NCI-H446 treated with DMSO at 0.1 percent for 48 hours (cell line): ENCODE data around the gene FAM13A.
A peak's percentile ranks its signal among the peaks of the same experiment; 100 is the strongest.

Experiments
- DNase-seq: peaks from one replicate; lab custom pipeline; 2025; lab: John Stamatoyannopoulos, UW

FAM13A gene

GRCh38 chr4:88745581-88746163 lies 311.3 kb downstream of the FAM13A start:
- DNase-seq: peak; percentile 30

GRCh38 chr4:88745175-88745574 lies 311.8 kb downstream of the FAM13A start:
- DNase-seq: no peak

- no peak for DNase-seq
Observed at GRCh38 chr4:88744609-88745008, 312.4 kb downstream of the FAM13A start.

GRCh38 chr4:88743696-88744095 lies 313.3 kb downstream of the FAM13A start:
- no peak for DNase-seq

- no peak for DNase-seq
Observed at GRCh38 chr4:88742561-88742960, 314.4 kb downstream of the FAM13A start.

GRCh38 chr4:88738180-88738579 lies 318.8 kb downstream of the FAM13A start:
- DNase-seq: no peak

- no peak for DNase-seq
Observed at GRCh38 chr4:88737307-88737941, 319.6 kb downstream of the FAM13A start.

- DNase-seq: no peak
Observed at GRCh38 chr4:88736264-88736663, 320.7 kb downstream of the FAM13A start.

GRCh38 chr4:88735564-88735963 lies 321.4 kb downstream of the FAM13A start:
- no peak for DNase-seq

GRCh38 chr4:88734403-88734949 lies 322.5 kb downstream of the FAM13A start:
- no peak for DNase-seq

- no peak for DNase-seq
Observed at GRCh38 chr4:88732714-88733368, 324.1 kb downstream of the FAM13A start.

- no peak for DNase-seq
Observed at GRCh38 chr4:88731381-88731780, 325.6 kb downstream of the FAM13A start.

GRCh38 chr4:88730811-88731210 lies 326.2 kb downstream of the FAM13A start:
- DNase-seq: no peak

GRCh38 chr4:88729146-88729760 lies 327.7 kb downstream of the FAM13A start:
- no peak for DNase-seq

GRCh38 chr4:88728146-88728545 lies 328.8 kb downstream of the FAM13A start:
- DNase-seq: no peak

- no peak for DNase-seq
Observed at GRCh38 chr4:88725986-88726385, 331.0 kb downstream of the FAM13A start.

GRCh38 chr4:88725143-88725542 lies 331.8 kb downstream of the FAM13A start:
- no peak for DNase-seq

GRCh38 chr4:88724406-88724805 lies 332.6 kb downstream of the FAM13A start:
- no peak for DNase-seq

- DNase-seq: no peak
Observed at GRCh38 chr4:88722828-88723227, 334.2 kb downstream of the FAM13A start.

- no peak for DNase-seq
Observed at GRCh38 chr4:88722276-88722780, 334.7 kb downstream of the FAM13A start.

GRCh38 chr4:88720451-88721428 lies 336.2 kb downstream of the FAM13A start:
- DNase-seq: peak; percentile 47
